Neuronal stem cell (in vitro differentiated cells): ENCODE results near the gene SIL1.

Source experiments
- DNase-seq: peaks from one replicate; pipeline ENCODE4 v3.0.0-alpha.2; 2013; ENCODE audit warnings: low spot score
- H2AFZ ChIP-seq: one replicate; pipeline ENCODE4 v1.6.1; 2013; ENCODE audit warnings: mild to moderate bottlenecking, low read length, inconsistent platforms
- H2AK5ac ChIP-seq: 2 replicates; pipeline ENCODE4 v1.6.1; 2013; ENCODE audit warnings: low read depth, mild to moderate bottlenecking, inconsistent platforms, low read length, moderate library complexity, mixed read lengths
- H2BK120ac ChIP-seq: 2 replicates; pipeline ENCODE4 v1.6.1; 2013; ENCODE audit warnings: low read depth, mild to moderate bottlenecking, inconsistent platforms, low read length, moderate library complexity, mixed read lengths
- H2BK12ac ChIP-seq: one replicate; pipeline ENCODE4 v1.6.1; 2013; ENCODE audit warnings: low read length, inconsistent platforms
- H2BK15ac ChIP-seq: 2 replicates; pipeline ENCODE4 v1.6.1; 2013; ENCODE audit warnings: mild to moderate bottlenecking, low read length, inconsistent platforms, mixed read lengths
- H2BK5ac ChIP-seq: one replicate; pipeline ENCODE4 v1.6.1; 2013; ENCODE audit warnings: inconsistent platforms, mild to moderate bottlenecking, low read length, moderate library complexity
- H3K14ac ChIP-seq: one replicate; pipeline ENCODE4 v1.6.1; 2013; ENCODE audit warnings: low read length, inconsistent platforms
- H3K18ac ChIP-seq: 2 replicates; pipeline ENCODE4 v1.6.1; 2013; ENCODE audit warnings: low read length, inconsistent platforms
- H3K23ac ChIP-seq: 2 replicates; pipeline ENCODE4 v1.6.1; 2013; ENCODE audit warnings: low read depth, mild to moderate bottlenecking, mixed read lengths, low read length, inconsistent platforms; ENCODE audit not compliant: poor library complexity
- H3K27ac ChIP-seq: replicated peaks from 3 replicates; pipeline ENCODE4 v1.5.1; 2013; ENCODE audit warnings: low read length, inconsistent platforms
- H3K27me3 ChIP-seq, 3 experiments: 2 replicates each; pipeline ENCODE4 v1.6.1; 2013; ENCODE audit warnings: low read length in 3 of 3, mild to moderate bottlenecking in 2 of 3, inconsistent platforms in 1 of 3, low read depth in 1 of 3, mixed read lengths in 1 of 3, moderate library complexity in 1 of 3; ENCODE audit not compliant: control insufficient read depth in 3 of 3, insufficient read depth in 3 of 3
- H3K36me3 ChIP-seq, 2 donors: replicated peaks in 1 of 2; 2 replicates each; pipeline ENCODE4 v1.6.1; 2013; ENCODE audit warnings: low read length in 2 of 2; ENCODE audit not compliant: control insufficient read depth in 2 of 2, insufficient read depth in 2 of 2
- H3K4ac ChIP-seq: 2 replicates; pipeline ENCODE4 v1.6.1; 2013; ENCODE audit warnings: inconsistent platforms, mild to moderate bottlenecking, low read length, moderate library complexity
- H3K4me1 ChIP-seq, 2 donors: 1 replicate in 1 of 2; 2 replicates in 1 of 2; pipeline ENCODE4 v1.6.1; 2013; ENCODE audit warnings: low read length in 2 of 2, low read depth in 1 of 2; ENCODE audit not compliant: control insufficient read depth in 2 of 2, insufficient read depth in 1 of 2
- H3K4me2 ChIP-seq: one replicate; pipeline ENCODE4 v1.6.1; 2013; ENCODE audit warnings: mild to moderate bottlenecking, low read length, inconsistent platforms; ENCODE audit not compliant: insufficient read depth, poor library complexity, severe bottlenecking
- H3K4me3 ChIP-seq, 2 donors: 2 replicates each; pipeline ENCODE4 v1.5.1; 2013; ENCODE audit warnings: low read length in 2 of 2, mild to moderate bottlenecking in 2 of 2, inconsistent platforms in 1 of 2, moderate library complexity in 1 of 2
- H3K79me1 ChIP-seq: one replicate; pipeline ENCODE4 v1.6.1; 2013; ENCODE audit warnings: low read depth, mild to moderate bottlenecking, inconsistent platforms, low read length, moderate library complexity
- H3K9ac ChIP-seq: one replicate; pipeline ENCODE4 v1.6.1; 2013; ENCODE audit warnings: mild to moderate bottlenecking, low read depth, low read length, inconsistent platforms; ENCODE audit not compliant: poor library complexity
- H3K9me3 ChIP-seq, 2 donors: replicated peaks in 1 of 2; 2 replicates each; pipeline versions ENCODE3 to v1.6.1; 2013; ENCODE audit warnings: low read length in 2 of 2, mild to moderate bottlenecking in 2 of 2, inconsistent platforms in 1 of 2, low read depth in 1 of 2, mixed read lengths in 1 of 2, moderate library complexity in 1 of 2; ENCODE audit not compliant: control insufficient read depth in 2 of 2, insufficient read depth in 1 of 2
- H4K8ac ChIP-seq: one replicate; pipeline ENCODE4 v1.6.1; 2013; ENCODE audit warnings: low read depth, mild to moderate bottlenecking, inconsistent platforms, low read length, moderate library complexity
- H4K91ac ChIP-seq: one replicate; pipeline ENCODE4 v1.6.1; 2013; ENCODE audit warnings: low read length, low read depth, mild to moderate bottlenecking, inconsistent platforms; ENCODE audit not compliant: poor library complexity
- WGBS, 2 donors: extraction: QIAGEN DNeasy Blood & Tissue Kit; methylation state at CpG; one replicate each; pipeline ENCODE4 v1.1.7; 2013; ENCODE audit warnings: missing lambda C conversion rate in 2 of 2, mixed read lengths in 1 of 2; ENCODE audit not compliant: insufficient read length in 2 of 2, insufficient replicate concordance in 1 of 2; ENCODE audit errors: extremely low coverage in 2 of 2; 5-methylcytosine and 5-hydroxymethylcytosine counted together

Gene SIL1

GRCh38 chr5:139062910-139063663 lies 135.1 kb downstream of the SIL1 start:
- H2AK5ac ChIP-seq = no peak overlapping the region
- no peak overlapping the region for H3K14ac ChIP-seq
- no peak overlapping the region for H3K27ac ChIP-seq
- no peak overlapping the region for H3K9ac ChIP-seq
- H3K4me3 ChIP-seq = no peak overlapping the region
- H4K8ac ChIP-seq = no peak overlapping the region
- peak overlapping the region; percentile 44 for H3K18ac ChIP-seq
- H4K91ac ChIP-seq = no peak overlapping the region
- no peak overlapping the region for H3K4me2 ChIP-seq
- no CpG with 5 or more reads among the region's 1 CpG for WGBS, 2 donors
- no peak overlapping the region for H2AFZ ChIP-seq
- no peak overlapping the region for H2BK120ac ChIP-seq
- no peaks in the 10 kb centered on the region for H3K79me1 ChIP-seq
- no peak overlapping the region for H3K23ac ChIP-seq
- H3K4ac ChIP-seq = no peak overlapping the region
- H3K4me1 ChIP-seq = peaks cover 18 to 23% of the 10 kb centered on the region in 2 donors
- H2BK12ac ChIP-seq = peak overlapping the region; percentile 30
- peaks cover 0 to 4% of the 10 kb centered on the region in 2 donors for H3K9me3 ChIP-seq
- no peaks in the 10 kb centered on the region for H3K27me3 ChIP-seq
- no peaks in the 10 kb centered on the region for H3K36me3 ChIP-seq
- H2BK5ac ChIP-seq = no peak overlapping the region
- DNase-seq = no peak
- no peak overlapping the region for H2BK15ac ChIP-seq

GRCh38 chr5:139061856-139062255 lies 136.3 kb downstream of the SIL1 start:
- H3K18ac ChIP-seq = peak overlapping the region; percentile 13
- peak overlapping the region in 1 of 2 donors; percentile 4 for H3K4me3 ChIP-seq
- no peak overlapping the region for H2BK12ac ChIP-seq
- no peaks in the 10 kb centered on the region for H3K27me3 ChIP-seq
- H3K4me1 ChIP-seq = peaks cover 18 to 23% of the 10 kb centered on the region in 2 donors
- no peak overlapping the region for H2BK5ac ChIP-seq
- no peak overlapping the region for H3K23ac ChIP-seq
- DNase-seq = peak; percentile 40
- no peak overlapping the region for H2BK120ac ChIP-seq
- peak overlapping the region; percentile 20 for H3K4me2 ChIP-seq
- H2AK5ac ChIP-seq = no peak overlapping the region
- no peak overlapping the region for H4K8ac ChIP-seq
- H3K14ac ChIP-seq = no peak overlapping the region
- WGBS, 2 donors = no CpG with 5 or more reads among the region's 4 CpGs
- no peak overlapping the region for H3K9ac ChIP-seq
- no peak overlapping the region for H4K91ac ChIP-seq
- H3K4ac ChIP-seq = no peak overlapping the region
- H3K27ac ChIP-seq = peak overlapping the region; percentile 79
- H2AFZ ChIP-seq = peak overlapping the region; percentile 26
- no peaks in the 10 kb centered on the region for H3K36me3 ChIP-seq
- no peak overlapping the region for H2BK15ac ChIP-seq
- peaks cover 0 to 13% of the 10 kb centered on the region in 2 donors for H3K9me3 ChIP-seq
- H3K79me1 ChIP-seq = no peaks in the 10 kb centered on the region

DNA sequence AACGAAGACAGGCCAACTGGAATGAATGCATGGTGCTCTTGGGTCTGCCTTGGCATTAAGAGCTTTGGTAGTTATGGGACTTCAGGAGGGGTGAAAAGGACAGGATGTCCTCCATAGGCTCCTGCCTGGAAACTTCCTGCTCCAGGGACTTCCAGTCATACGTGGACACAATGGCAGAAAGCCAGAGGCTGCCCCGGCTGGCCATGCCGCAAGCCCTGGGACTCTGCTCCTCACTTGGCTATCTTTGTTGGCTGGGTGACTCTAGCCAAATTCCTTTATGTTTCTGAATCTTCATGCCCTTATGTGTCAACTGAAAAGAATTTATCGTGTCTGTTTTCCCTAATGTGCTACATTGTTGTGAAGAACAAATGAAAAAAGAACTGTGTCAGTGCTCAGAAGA lies 136.9 kb downstream of the SIL1 start:
- Histone ChIP-seq H3K27me3 (no peaks in the 10 kb centered on the region), H2BK5ac (peak overlapping the region; percentile 33), H3K27ac (peak overlapping the region; percentile 79), H4K8ac (no peak overlapping the region), H3K4me2 (no peak overlapping the region), H3K4ac (peak overlapping the region; percentile 56), H3K79me1 (no peaks in the 10 kb centered on the region), H3K9ac (no peak overlapping the region), H2AK5ac (peak overlapping the region; percentile 48), H3K14ac (no peak overlapping the region), H2AFZ (no peak overlapping the region), H2BK15ac (peak overlapping the region; percentile 29), H3K9me3 (peaks cover 0 to 13% of the 10 kb centered on the region in 2 donors), H2BK120ac (no peak overlapping the region), H3K36me3 (no peaks in the 10 kb centered on the region), H4K91ac (peak overlapping the region; percentile 76), H3K23ac (no peak overlapping the region), H3K4me1 (peaks cover 18 to 23% of the 10 kb centered on the region in 2 donors), H2BK12ac (peak overlapping the region; percentile 58), H3K4me3 (no peak overlapping the region), H3K18ac (peak overlapping the region; percentile 8)
- no peak for DNase-seq
- no CpG with 5 or more reads among the region's 5 CpGs for WGBS, 2 donors

DNA sequence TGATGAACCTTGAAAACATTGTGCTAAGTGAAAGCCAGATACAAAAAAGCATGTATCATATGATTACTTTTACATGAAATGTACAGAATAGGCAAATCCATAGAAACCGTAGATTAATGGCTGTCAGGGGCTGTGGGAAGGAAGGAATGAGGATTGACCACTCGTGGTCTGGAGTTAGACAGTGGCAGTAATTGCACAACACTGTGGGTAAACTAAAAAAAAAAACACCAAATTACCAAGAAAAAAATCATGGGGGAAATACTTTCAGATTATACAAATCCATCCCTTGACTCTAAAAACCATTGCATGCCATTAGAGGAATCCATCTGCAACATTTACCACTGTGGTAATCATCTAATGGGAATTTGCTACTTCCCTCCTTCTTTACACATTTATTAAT lies 140.0 kb downstream of the SIL1 start:
- Histone ChIP-seq H4K91ac (no peak overlapping the region), H2BK15ac (no peak overlapping the region), H2BK5ac (no peak overlapping the region), H2BK120ac (no peak overlapping the region), H2AK5ac (no peak overlapping the region), H3K23ac (no peak overlapping the region), H3K14ac (no peak overlapping the region), H2BK12ac (no peak overlapping the region), H3K79me1 (no peaks in the 10 kb centered on the region), H3K9me3 (peaks cover 2 to 17% of the 10 kb centered on the region in 2 donors), H2AFZ (no peak overlapping the region), H4K8ac (no peak overlapping the region), H3K27me3 (no peaks in the 10 kb centered on the region), H3K4me1 (peaks cover 18 to 25% of the 10 kb centered on the region in 2 donors), H3K9ac (no peak overlapping the region), H3K27ac (no peak overlapping the region), H3K4ac (no peak overlapping the region), H3K4me2 (no peak overlapping the region), H3K18ac (no peak overlapping the region), H3K36me3 (no peaks in the 10 kb centered on the region), H3K4me3 (no peak overlapping the region)
- no peak for DNase-seq
- WGBS, 2 donors = no CpG with 5 or more reads among the region's 2 CpGs
